Measurements from ENCODE around the gene PHYKPL.

DNA sequence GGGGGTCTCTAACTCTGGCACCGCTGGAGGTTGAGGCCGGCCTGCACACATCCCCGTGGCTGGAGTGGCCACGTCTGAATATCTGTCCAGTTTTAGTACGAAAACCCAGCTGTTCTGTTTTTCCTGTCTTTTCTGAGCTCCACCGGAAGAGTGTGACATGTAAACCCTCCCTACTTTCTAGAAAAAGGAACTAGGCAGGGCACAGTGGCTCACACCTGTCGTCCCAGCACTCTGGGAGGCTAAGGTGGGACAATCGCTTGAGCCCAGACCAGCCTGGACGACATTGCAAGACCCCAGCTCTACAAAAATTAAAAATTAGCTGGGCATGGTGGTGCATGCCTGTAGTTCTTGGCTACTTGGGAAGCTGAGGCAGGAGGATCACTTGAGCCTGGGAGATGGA is 8.2 kb upstream of the PHYKPL start:
- TF ChIP-seq, protein P1, sequence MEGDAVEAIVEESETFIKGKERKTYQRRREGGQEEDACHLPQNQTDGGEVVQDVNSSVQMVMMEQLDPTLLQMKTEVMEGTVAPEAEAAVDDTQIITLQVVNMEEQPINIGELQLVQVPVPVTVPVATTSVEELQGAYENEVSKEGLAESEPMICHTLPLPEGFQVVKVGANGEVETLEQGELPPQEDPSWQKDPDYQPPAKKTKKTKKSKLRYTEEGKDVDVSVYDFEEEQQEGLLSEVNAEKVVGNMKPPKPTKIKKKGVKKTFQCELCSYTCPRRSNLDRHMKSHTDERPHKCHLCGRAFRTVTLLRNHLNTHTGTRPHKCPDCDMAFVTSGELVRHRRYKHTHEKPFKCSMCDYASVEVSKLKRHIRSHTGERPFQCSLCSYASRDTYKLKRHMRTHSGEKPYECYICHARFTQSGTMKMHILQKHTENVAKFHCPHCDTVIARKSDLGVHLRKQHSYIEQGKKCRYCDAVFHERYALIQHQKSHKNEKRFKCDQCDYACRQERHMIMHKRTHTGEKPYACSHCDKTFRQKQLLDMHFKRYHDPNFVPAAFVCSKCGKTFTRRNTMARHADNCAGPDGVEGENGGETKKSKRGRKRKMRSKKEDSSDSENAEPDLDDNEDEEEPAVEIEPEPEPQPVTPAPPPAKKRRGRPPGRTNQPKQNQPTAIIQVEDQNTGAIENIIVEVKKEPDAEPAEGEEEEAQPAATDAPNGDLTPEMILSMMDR (conservative IDR thresholded peaks at IDR 0.05; ENCODE audit: low read depth, low read length) = no peak
- no peak for TF ChIP-seq EZH2 (IDR thresholded peaks at IDR 0.05; ENCODE audit: borderline replicate concordance, low read depth, low read length, poor library complexity, severe bottlenecking)
